HUDEP-2 (cell line): Measurements from ENCODE around the gene MYF6.
"Not testable (repeated sequence)": the region's sequence is repeated elsewhere in the genome, so short reads cannot be mapped to it uniquely, and the experiment has no call there.

Experiments
- DNase-seq, 76 experiments: peaks; one replicate each; lab custom pipeline; 2025; ENCODE audit not compliant: unreplicated experiment in 76 of 76; lab: John Stamatoyannopoulos, UW

Gene MYF6

GRCh38 chr12:80707126-80707829, at the start of gene MYF6:
TSS of gene MYF6 (plus strand) at chr12:80707634. CDS start at chr12:80707720, 86 bp downstream.
- DNase-seq: no peak

- DNase-seq: no peak
These were observed 47.8 kb upstream of the MYF6 start for GRCh38 chr12:80659512-80660063.

- DNase-seq: no peak
These were observed 44.8 kb upstream of the MYF6 start for GRCh38 chr12:80662586-80662985.

DNA sequence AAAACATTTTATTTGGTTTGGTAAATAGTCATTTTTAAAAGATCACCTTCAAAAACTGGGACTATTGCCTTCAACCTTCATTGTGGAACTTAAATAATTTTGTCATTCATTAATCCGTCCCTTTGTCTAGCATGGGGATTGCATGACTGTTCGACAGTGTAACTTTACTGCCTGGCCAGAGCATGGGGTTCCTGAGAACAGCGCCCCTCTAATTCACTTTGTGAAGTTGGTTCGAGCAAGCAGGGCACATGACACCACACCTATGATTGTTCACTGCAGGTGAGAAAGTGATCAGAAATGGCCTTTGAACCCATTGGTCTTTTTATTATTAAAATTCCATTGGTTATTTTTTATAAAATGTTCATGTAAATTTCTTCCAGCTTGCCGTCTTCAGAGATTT, 37.2 kb upstream of the MYF6 start:
- DNase-seq: no peak

DNA sequence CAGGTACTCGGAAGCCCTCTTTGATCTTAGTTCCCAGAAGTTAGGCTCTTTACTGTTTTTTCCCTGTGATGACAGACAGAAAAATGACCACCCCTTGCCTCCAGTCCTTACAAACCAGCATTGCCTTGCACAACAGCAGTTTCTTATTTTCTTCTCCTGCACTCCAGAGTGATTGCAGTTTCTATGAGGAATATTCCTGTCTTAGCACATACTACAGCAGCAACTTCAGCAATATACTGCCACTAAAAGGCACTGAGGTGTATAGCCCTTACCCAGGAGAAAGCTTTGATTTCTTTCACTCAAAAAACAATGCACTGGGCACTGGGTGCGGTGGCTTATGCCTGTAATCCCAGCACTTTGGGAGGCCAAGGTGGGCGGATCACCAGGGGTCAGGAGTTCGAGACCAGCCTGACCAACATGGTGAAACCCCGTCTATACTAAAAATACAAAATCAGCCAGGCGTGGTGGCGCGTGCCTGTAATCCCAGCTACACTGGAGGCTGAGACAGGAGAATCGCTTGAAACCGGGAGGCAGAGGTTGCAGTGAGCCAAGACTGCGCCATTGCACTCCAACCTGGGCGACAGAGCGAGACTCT, 31.3 kb upstream of the MYF6 start:
- DNase-seq: not testable (repeated sequence)

DNA sequence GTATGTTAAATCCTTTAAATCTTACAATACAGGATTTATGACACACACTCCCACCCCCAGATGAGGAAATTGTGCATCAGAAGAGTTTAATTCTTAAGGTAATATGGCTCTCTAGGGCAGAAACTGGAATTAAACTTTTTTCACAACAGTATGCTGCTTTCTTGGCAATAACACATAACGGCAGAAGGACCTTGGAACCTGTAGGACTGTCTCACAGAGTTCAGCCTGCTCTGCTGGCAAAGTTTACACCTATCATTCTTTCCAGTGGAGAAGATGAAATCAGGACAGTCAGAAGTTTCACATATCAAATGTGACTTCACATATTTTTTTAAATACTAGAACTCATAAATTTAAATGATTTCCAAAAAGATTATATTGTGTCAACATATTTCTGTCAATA, 30.6 kb upstream of the MYF6 start:
- DNase-seq: no peak

- DNase-seq: no peak
These were observed 29.4 kb upstream of the MYF6 start for GRCh38 chr12:80677994-80678393.

- DNase-seq: no peak
These were observed 27.9 kb upstream of the MYF6 start for GRCh38 chr12:80679346-80680131.

GRCh38 chr12:80681287-80681686, 26.1 kb upstream of the MYF6 start:
- DNase-seq: no peak

GRCh38 chr12:80681786-80682185, 25.6 kb upstream of the MYF6 start:
- DNase-seq: no peak

DNA sequence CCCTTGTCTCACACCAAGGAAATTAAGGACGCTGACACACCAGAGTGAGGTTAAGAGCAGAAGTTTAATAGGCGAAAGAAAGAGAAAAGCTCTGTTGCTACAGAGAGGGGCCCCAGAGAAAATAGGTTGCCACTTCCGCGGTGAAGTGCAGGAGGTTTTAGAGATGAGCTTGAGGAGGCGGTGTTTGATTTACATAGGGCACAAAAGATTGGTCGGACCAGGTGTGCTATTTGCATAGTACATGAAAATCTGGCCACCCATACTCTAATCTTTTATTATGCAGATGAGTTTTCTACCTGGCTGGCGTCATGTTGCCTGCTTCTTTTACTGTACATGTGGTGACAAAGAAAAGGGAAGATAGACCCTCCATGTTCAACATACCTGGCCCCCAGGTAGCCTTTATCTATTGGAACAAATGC, 23.3 kb upstream of the MYF6 start:
- DNase-seq: no peak

GRCh38 chr12:80690090-80690489, 17.3 kb upstream of the MYF6 start:
- no peak for DNase-seq

GRCh38 chr12:80690513-80690912, 16.9 kb upstream of the MYF6 start:
- DNase-seq: no peak

DNA sequence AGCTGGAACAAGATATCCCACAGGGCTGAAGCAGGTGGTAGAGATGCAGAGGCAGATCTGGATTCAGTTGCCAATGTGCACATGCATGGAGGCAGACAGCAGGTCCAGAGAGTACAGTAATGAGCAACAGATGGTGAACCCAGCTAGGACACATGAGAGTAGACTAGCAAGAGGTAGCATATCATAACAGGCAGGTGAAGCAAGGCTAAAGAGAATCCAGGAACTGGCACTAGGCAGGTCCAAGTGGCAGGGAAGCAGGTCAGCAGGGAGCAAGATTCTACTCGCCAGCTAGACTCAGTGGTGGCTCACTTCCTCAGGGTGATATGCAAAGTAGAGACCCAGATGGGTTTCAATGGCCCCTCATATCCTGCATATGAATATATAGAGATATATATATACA, 15.3 kb upstream of the MYF6 start:
- no peak for DNase-seq

DNA sequence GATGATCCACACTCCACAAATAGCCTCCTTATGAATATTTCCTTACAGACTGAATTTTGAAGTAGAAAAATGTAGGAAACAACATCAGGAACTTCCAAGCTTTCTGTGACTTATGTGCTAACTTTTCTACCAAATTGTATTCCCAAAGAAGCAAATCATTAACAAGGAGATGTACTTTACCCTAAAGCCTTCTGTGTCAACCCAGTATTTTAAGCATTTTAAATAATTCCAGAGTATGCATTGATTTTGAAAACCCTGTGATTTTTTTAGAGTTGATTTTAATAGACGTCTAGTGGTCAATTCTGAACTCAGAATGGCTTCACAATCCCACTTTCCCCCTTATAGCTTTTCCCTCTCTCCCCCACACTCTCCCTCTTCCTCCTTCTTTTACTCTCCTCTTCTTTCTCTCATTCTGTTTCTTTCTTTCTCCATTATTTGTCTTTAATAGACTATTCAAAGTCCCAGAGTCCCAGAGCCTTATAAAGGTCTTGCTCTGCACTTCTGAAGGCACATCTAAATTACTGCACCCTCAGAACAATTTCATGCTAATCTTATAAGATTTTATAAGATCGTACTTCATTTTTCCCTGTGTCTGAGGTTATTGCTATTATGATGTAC, 10.1 kb upstream of the MYF6 start:
- DNase-seq: no peak

- DNase-seq: no peak
These were observed 9.2 kb upstream of the MYF6 start for GRCh38 chr12:80698256-80698655.

DNA sequence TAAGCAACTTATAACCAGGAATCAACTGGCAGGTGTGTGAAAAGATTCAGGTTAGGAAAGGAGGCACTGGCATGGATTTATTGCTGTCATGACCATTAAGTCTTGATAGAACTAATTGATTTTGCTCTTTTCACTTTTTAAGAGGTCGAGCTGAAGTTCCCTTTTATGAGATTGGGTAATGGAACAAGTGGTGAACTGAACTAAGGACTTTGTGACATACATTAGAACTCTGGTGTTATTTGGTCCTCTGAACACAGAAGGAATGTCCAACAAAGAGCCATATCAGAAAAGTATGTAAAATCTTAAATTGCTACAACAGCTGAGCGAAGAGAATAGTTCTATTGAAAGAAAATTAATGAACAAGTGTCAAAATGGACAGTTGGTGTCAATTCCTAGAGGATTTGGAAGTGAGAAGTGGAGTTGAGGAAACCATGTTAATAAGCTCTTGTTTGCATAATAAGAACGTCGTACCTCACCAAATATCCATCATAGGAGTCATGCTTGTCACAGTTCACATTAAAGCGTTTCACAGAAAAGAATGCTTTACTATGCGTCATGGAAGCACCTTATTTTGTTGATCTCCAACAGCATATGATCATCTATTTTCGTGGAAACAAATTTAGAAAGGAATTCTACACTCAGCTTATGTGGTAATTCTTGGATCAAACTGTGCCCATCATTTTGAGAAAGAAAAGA, 8.4 kb upstream of the MYF6 start:
- no peak for DNase-seq

DNA sequence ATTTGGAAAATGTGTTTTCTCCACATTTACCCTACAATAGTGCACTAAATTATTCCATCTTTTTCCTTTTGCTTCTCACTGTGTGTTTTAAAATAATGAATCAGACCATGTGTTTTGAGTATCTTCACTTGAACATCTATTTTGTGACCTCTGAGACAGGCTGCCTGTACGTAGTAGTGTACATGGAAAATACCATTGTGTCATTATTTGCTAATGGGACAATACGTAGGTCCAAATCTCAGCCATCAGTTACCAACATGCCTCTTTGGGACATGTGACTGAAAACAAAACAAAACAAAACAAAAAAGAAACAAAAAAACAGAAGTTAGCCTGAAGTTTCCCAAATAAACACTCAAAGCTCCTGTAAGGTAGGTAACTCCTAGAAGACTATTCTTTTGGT, 7.1 kb upstream of the MYF6 start:
- DNase-seq: no peak

GRCh38 chr12:80701388-80701787, 6.0 kb upstream of the MYF6 start:
- no peak for DNase-seq
